ENCODE measurements around the gene HOMER2.

DNA sequence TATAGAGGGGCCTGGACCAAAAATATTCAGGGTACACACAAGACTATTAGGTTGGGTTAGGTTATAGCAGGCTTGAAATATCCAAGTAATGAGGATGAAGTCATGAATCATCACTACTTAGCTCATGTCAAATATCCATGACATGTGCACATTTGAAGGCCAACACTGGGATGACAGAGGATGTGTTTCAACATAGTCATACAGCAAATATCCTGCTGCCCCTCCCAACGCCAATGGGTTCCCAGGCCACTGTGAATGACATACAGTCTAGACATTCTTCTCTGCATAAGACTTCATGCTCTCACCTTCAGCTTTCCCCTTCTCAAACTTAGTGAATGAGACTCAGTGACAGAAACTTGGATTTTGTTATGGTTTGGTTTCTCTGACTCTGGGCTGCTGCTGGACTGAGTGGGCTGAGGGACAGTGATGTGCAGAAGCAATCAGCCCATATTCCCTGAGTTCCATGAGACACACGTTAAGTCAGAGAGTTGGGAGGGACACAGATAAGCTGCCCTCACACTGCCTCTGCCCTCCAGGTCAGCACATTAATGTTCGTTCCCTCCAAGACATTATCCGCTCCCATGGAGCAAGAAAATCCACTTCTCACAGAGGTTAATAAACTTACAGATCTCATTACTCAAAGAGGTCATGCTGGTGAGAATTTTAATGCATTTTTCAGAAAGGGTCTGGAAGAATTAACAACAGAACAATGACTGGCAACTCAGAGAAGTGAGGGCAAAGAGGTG, 15.4 kb downstream of the HOMER2 start:
- TF ChIP-seq, protein P1, sequence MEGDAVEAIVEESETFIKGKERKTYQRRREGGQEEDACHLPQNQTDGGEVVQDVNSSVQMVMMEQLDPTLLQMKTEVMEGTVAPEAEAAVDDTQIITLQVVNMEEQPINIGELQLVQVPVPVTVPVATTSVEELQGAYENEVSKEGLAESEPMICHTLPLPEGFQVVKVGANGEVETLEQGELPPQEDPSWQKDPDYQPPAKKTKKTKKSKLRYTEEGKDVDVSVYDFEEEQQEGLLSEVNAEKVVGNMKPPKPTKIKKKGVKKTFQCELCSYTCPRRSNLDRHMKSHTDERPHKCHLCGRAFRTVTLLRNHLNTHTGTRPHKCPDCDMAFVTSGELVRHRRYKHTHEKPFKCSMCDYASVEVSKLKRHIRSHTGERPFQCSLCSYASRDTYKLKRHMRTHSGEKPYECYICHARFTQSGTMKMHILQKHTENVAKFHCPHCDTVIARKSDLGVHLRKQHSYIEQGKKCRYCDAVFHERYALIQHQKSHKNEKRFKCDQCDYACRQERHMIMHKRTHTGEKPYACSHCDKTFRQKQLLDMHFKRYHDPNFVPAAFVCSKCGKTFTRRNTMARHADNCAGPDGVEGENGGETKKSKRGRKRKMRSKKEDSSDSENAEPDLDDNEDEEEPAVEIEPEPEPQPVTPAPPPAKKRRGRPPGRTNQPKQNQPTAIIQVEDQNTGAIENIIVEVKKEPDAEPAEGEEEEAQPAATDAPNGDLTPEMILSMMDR (IDR thresholded peaks at IDR 0.05; ENCODE audit: low read depth, low read length, poor library complexity, severe bottlenecking): no peak
- TF ChIP-seq EZH2phosphoT487 (IDR thresholded peaks at IDR 0.05; ENCODE audit: borderline replicate concordance, low read length): no peak
